Glomerular visceral epithelial cell (primary cell): ENCODE data around the gene CTNND2.

Experiments used
- DNase-seq: peaks from one replicate; pipeline ENCODE4 v3.0.0-alpha.2; 2016; ENCODE audit errors: extremely low spot score

CTNND2 gene

DNA sequence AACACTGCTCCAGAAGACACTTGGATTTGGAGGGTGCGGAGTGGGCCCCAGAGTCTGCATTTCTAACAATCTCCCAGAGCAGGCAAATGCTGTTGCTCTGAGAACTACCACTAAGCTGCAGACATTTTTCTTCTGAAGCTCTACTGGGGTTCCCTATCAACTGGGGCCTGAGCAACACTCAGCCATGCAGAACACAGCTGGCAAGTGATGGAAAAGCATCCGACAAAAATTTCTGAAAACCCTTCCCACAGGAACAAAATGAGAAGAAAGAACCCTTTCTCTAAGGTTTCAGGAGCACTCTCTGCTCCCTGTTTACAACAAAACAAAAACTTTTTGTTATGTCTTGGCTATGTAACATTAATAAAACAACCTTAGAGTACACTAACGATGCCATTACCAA lies 516.9 kb downstream of the CTNND2 start:
- DNase-seq = no peak

GRCh38 chr5:11386398-11386797 lies 517.8 kb downstream of the CTNND2 start:
- DNase-seq = no peak

- no peak for DNase-seq
Measured at GRCh38 chr5:11385901-11386293, 518.3 kb downstream of the CTNND2 start.

GRCh38 chr5:11385251-11385900 lies 518.9 kb downstream of the CTNND2 start:
- no peak for DNase-seq

- DNase-seq = peak; percentile 6
Measured at GRCh38 chr5:11384441-11385250, 519.6 kb downstream of the CTNND2 start.

DNA sequence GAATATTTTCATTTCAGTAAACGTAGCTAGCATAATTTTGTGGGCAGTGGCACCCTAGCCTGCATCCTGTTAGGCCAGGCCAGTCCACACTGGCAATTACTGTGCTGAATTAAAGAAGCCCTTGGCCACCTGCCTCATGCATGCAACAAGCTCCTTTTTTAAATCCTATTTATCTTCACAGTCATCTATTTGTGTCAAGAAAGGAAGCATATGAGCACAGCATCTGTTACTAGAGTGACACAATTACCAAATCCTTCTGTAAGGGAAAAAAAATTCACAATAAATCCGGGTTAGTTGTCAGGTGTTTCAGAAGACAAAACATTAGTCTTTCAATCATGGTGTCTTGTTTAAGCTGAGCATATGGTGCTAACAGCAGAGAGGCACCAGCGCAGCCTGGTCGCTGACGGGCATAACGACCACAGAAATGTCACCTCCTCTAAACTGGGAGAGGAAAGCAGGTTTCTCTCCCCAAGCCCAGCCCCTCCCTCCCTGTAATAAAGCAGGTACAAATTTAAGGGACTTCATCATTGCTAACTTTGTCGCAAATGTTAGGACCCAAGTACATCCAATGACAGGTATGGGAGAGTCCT lies 520.6 kb downstream of the CTNND2 start:
- DNase-seq = no peak

DNA sequence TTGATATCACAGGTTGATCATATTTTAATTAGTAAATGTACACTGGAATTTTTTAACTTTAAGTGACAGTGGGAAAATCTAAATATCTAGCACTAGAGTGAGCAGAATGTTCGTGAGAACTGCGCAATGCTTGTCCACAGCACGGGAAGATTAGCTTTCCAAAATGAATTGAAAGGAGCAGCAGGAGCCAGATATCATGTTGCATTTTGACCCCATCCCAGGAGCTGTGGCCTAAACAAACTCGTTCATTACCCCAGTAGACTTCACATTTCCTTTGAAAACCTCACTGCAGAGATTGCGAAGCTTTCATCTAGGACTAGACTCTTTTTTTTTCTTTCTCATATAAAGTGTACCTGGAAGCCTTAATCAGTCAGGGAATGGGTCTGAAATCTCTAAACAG lies 525.8 kb downstream of the CTNND2 start:
- DNase-seq = no peak

- no peak for DNase-seq
Measured at GRCh38 chr5:11377896-11378295, 526.4 kb downstream of the CTNND2 start.

DNA sequence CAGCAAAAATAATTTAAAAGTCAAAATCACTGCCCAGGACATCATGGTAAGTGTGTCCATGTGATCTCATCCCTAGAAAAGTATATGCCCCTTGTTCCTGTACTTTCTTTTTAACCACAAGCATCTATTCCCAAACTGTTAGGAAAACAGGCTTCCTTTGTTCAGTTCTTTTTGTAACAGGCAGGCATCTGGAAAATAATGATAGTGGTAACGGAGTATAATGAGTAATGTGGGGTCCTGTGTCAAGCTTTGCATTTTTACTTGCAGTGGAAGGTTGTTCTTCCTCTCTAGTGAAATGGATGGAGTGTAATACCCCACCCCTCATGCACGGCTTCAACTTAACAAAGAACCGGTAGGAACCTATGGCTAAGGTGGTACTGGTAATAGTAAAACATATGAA lies 532.1 kb downstream of the CTNND2 start:
- DNase-seq = no peak

DNA sequence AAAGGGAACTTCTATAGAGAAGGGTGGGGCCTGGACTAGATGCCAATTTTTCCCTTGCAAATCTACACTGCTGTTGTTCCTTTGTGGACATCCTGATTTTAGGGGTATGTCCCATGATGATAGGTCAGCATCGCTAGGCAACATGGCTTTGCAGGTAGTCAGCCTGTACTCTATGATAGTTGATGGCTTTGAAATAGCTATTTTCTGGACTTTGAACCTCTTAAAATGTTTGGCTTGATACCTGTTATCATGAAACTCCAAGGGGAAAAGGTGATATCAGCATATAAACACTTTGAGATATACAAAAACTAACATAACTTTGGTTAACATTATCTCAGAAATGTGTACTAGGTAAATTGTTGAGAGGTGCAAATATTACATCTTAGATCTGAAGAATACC lies 533.2 kb downstream of the CTNND2 start:
- no peak for DNase-seq

GRCh38 chr5:11364531-11364930 lies 539.7 kb downstream of the CTNND2 start:
- DNase-seq = no peak

- DNase-seq = no peak
Measured at GRCh38 chr5:11363631-11364178, 540.5 kb downstream of the CTNND2 start.

DNA sequence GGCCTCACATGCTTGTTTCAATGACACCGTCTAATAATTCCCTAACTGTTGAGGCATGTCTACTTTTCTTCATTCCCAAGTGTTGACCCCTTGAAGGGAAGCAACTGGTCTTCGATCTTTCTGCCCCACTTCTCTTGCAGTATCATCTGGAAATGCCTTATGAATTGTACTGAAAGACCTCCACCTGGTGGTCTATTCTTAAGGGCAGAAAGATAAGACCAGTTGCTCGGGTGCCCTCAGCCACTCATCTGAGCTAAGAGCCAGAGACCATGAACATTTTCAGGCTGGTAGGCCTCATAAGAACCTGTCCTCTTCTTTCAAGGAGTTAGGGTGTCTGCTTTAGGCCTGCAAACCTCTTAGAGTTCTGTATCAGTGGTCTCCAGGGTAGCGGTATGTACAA lies 542.5 kb downstream of the CTNND2 start:
- no peak for DNase-seq

GRCh38 chr5:11357928-11358327 lies 546.3 kb downstream of the CTNND2 start:
- DNase-seq = no peak

- DNase-seq = no peak
Measured at GRCh38 chr5:11355491-11355890, 548.8 kb downstream of the CTNND2 start.

DNA sequence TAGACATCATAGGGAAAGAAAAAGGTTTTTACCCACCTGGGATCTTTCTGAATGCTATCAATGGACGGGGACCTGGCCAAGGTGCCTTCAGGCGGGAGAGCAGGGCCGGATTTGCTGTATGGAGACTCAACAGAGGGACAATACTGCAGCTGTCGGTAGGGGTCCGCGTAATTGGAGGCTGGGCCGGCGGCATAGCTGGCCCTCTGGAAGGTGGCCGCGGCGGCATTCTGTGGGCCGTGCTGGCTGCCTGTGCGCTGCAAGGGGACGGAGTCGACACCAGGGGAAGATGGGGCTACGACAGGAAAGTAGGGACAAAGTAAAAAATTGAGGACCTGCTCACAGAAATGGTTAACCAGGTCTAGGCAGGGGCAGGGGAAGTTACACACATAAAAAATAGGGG lies 557.9 kb downstream of the CTNND2 start:
- DNase-seq = no peak

- no peak for DNase-seq
Measured at GRCh38 chr5:11335881-11336760, 568.1 kb downstream of the CTNND2 start.

- no peak for DNase-seq
Measured at GRCh38 chr5:11334404-11334803, 569.8 kb downstream of the CTNND2 start.

DNA sequence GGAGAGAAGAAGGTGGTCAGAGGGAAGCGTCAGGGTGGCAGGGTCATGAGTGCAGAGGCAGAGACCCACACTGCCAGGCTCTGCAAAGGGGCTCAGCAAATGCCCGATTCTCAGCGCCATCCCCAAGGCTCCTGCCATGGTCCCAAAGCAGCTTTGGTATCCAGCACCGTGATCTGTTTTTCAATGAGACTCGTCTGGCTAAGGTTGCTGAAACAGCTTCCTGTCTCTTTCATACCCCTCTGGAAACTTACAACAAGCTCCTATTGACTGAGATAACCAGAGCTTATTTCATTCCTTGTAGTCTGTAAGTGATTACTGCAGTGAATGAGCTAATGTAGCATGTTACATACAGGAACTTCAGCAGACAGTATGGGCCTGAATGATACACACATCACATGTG lies 574.6 kb downstream of the CTNND2 start:
- no peak for DNase-seq

- no peak for DNase-seq
Measured at GRCh38 chr5:11324521-11325289, 579.5 kb downstream of the CTNND2 start.

- DNase-seq = no peak
Measured at GRCh38 chr5:11323761-11324160, 580.5 kb downstream of the CTNND2 start.
